NCI-H774 (cell line): ENCODE measurements around the gene PHAF1.
"Not testable (repeated sequence)": the region's sequence is repeated elsewhere in the genome, so short reads cannot be mapped to it uniquely, and the experiment has no call there.

ENCODE experiments used
- DNase-seq: peaks from one replicate; lab custom pipeline; 2025; lab: John Stamatoyannopoulos, UW

PHAF1 gene

DNA sequence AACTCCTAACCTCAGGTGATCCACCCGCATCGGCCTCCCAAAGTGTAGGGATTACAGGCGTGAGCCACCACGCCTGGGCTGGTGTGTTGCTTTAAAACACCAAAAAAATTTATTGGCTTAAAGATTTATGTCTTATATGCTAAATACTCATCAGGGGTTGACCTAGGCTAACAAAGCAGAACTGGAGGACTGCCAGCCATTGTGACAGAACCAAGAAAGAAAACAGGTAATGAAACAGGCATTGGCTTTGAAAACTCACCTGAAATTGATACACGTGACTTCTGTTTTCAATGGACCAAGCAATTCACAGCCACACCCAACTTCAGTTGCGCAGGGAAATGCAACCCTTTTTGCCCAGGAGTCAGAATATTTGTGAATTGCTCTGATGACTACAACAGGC, 4.9 kb upstream of the PHAF1 start:
- no peak for DNase-seq

DNA sequence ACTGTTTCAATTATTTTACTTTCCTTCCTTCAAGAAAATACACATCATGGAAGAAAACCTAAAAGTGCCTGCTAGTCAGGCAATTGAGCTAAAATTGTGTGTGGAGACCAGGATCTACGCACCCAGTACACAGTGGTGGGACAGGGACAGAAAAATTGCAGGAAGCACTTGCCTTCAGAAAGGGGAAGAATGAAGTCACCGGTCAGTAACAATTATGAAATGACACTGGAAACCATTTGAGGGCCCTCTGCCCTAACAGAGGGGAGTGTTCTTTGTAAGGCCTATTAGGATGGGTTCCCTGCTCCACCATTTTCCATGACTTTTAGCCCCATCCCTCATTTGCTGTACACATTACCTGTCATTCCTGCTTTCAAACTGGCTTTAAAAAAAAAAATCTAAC, 4.5 kb upstream of the PHAF1 start:
- DNase-seq: no peak

DNA sequence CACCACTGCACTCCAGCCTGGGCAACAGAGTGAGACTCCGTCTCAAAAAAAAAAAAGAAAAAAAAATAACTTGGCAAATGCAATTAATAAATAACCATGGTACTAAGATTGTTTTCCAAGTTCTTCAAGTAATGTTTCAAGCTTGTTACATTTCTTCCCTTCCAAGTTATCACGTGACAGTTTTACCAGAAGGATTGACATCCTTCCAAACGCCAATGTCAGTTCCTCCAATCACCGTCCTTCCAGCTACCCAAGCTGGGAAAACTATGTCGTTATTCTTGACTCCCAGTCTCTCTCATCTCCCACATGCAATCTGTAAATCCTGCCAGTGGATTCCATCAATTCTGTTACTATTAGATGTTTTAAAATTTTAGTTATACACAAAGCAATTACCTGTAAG, 3.9 kb upstream of the PHAF1 start:
- DNase-seq: no peak

GRCh38 chr16:67108489-67108888, 1.3 kb upstream of the PHAF1 start:
- DNase-seq: no peak

GRCh38 chr16:67108931-67109406, 772 bp upstream of the PHAF1 start:
- no peak for DNase-seq

DNA sequence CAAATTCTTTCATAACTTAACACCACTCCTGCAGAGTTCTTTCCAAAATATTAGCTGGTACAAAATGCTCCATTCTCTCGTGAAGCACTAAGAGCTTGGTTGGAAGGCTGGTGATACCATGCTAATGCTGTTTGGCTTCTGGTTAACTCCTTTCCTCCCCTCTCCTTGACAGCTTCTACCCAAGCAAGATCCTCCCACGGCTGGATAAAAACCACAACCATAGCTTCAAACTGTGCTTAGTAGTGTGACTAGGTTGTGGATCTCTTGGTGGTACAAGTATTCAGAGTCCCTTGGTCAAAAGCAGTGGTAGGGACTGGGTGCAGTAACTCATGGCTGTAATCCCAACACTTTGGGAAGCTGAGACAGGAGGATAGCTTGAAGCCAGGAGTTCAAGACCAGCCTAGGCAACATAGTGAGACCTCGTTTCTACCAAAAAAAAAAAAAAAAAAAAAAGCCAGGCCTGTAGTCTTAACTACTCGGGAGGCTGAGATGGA, 2.3 kb downstream of the PHAF1 start:
- no peak for DNase-seq

- DNase-seq: no peak
Measured at GRCh38 chr16:67112591-67113399, 3.1 kb downstream of the PHAF1 start.

- DNase-seq: no peak
Measured at GRCh38 chr16:67114793-67115192, 5.1 kb downstream of the PHAF1 start.

DNA sequence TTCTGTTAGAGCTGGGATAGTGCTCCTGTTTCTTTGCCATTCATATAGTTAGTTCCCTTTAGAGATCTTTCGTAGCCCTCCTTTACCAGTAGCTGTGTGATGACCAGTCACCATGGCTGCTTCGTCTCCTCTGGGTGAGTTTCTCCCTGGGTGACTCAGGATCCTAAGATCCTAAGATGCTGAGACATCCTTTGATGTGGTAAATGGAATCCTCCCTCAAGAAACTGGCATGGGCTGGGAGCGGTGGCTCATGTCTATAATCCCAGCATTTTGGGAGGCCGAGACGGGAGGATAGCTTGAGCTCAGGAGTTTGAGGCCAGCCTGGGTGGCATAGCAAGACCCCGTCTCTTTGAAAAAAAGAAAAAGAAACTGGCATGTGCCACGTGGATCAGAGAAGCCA, 5.9 kb downstream of the PHAF1 start:
- no peak for DNase-seq

DNA sequence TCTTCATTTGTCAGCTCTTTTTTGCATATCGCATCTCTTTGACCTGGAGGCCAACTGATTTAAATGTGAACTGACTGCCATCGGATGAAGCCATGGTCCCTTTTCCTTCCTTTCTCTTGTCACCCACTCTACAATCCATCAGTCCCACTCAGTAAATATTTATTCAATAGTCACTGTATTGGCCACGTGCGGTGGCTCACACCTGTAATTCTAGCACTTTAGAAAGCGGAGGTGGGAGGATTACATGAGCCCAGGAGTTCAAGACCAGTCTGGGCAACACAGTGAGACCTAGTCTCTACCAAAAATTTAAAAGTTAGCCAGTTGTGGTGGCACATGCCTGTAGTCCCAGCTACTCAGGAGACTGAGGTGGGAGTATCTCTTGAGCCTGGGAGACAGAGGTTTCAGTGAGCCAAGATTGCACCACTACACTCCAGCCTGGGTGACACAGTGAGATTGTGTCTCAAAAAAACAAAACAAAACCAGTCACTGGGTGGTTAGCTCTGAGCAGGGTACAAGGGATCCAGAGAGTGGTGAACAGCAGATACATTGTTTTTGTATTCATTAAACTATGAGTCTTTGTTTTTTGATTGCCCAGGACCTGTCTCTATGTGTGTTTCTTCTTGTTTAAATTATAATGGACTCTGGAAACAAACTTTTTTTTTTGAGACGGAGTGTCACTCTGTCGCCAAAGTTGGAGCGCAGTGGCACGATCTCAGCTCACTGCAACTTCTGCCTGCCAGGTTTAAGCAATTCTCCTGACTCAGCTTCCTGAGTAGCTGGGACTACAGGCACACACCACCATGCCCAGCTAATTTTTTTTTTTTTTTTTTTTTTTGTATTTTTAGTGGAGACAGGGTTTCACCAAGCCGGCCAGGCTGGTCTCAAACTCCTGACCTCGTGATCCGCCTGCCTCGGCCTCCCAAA, 6.9 kb downstream of the PHAF1 start:
- no peak for DNase-seq

GRCh38 chr16:67117716-67118115, 8.0 kb downstream of the PHAF1 start:
- no peak for DNase-seq

GRCh38 chr16:67120025-67120424, 10.3 kb downstream of the PHAF1 start:
- no peak for DNase-seq

DNA sequence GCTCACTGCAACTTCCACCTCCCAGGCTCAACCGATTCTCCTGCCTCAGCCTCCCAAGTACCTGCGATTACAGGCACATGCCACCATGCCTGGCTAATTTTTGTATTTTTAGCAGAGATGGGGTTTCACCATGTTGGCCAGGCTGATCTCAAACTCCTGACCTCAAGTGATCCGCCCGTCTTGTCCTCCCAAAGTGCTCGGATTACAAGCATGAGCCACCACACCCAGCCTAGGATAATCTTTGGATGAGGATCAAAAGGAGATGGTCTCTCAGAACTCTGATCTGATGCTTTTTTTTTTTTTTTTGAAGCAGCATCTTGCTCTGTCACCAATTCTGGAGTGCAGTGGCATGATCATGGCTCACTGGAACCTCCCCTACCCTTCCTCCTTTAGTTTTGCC, 13.1 kb downstream of the PHAF1 start:
- DNase-seq: not testable (repeated sequence)

DNA sequence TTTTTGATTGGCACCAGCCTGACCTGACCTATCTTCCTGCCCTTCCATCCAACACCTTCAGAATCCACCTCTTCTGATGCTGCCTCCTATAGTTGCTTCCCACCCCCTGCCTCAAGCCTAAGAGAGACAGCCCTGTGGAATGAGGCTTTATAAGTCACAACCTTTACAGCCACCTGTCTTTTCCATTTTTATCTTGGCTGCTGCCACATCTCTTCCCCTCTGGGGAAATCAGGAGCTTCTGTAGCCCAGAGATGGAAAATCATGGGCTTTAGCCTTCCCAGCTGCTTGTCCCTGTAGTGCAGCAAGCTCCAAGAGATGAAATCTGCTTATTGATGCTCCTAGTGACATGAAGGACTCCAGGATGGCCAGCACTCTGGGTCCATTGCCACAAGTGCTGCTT, 18.7 kb downstream of the PHAF1 start:
- DNase-seq: no peak

- DNase-seq: no peak
Measured at GRCh38 chr16:67128887-67129286, 19.1 kb downstream of the PHAF1 start.

DNA sequence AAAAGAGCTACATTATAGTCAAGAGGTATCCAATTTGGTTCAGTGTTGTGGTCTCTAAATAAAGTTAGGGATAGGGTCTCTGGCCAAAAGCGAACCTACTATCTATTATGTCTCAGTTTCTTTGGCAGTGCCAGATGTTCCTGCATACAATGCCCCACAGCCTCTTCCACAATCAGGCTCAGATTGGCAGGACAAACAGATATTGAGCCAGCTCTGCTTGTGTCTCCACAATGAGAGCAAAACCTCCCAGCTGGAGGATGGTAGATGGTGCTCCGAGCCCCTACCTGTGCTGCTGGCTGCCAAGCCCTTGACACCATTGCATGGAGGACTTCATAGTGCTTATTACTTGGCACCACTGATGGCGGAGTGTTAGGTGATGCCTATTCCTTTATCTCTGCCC, 19.7 kb downstream of the PHAF1 start:
- no peak for DNase-seq

DNA sequence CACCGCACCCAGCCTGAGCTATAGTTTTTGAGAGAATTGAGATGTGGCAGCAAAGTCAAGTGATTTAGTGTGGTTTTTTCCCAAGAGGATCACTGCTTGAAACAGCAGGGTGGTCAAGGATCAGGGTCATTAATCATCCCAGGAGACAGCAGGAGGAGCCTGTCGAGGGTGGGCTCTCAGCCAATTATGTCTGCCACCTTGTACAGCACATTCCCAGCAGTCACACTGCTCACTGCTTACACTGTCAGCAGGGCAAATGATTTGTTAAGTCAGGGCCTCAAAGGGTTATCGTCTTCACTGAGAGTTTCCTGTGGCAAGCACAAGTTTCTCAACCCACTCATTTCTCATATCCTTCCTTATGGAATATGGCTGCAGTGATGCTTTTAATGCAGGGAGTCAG, 27.9 kb downstream of the PHAF1 start:
- no peak for DNase-seq

- no peak for DNase-seq
Measured at GRCh38 chr16:67141391-67141790, 31.6 kb downstream of the PHAF1 start.

DNA sequence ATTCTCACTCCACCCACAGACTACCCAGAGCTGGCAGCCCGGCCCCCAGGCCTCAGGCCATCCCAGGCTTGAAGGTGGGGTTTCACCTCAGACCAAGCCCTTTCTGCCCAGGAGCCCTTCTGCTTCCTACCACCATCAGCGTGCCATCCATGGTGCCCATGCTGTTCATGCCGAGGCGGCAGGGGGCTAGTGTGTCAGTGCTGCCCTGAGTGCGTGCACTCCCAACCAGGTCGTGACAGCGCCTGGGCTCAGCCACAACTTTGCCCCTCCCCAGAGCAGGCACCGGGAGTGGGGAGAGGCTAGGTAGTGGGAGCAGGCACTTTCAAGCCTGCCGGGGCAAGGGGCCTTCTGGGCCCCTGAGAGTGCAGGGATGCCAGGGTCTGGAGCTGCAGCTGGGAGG, 32.6 kb downstream of the PHAF1 start:
- no peak for DNase-seq

GRCh38 chr16:67144943-67145342, 35.2 kb downstream of the PHAF1 start:
- DNase-seq: no peak

DNA sequence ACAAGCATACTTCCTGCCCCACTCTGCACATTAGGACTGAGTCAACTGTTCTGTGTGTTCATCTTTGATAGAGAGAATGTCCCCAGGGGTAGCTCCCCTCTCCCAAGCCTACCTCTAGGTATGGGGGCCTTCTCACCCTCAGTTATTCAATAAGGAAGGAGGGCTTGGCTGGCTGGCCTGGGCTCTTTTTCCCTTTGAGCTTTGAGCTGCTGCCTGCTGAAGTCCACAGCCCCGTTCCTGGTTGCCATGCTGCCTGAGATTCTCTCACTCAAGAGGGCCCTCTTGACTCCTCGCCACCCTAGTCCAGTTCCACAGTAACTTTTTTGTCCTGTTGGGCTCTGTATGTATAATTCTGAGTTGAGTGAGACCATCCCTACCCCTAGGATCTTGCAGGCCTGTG, 36.0 kb downstream of the PHAF1 start:
- DNase-seq: no peak

DNA sequence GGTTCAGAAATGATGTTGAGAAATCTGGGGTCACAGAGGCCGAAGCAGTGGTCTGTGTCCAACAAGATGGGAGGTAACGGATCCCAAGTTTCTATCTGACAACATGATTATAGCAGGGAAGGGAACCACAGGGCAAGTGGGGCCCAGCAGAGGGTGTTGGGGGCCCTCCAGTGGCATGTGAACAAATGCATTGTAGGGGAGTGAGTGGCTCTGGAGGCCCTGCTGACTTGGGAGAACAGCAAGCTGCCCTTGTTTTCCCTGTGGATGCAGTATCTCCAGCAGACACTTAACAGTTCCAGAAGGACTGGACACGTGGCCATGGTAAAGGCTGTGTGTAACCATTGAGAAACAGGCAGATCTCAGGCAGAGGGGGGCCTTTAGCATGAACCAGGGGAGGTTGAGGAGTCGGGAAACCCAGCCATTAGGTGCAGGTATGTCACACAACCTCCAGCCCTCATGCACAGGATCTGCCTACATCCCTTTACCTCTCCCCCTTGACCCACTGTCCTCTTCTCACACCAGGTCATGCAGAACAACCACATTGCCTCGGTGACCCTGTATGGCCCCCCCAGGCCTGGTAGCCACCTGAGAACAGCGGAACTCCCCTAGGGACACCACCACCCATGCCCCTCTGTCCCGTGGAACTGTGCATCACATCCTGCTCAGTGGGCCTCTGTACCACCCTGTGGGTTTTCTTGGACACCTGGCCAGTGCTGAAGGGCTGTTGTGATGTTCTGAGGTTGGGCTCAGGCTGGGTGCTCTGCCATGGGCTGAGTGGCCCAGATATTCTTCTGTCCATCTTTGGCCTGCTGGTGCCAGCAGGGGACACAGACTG, 37.0 kb downstream of the PHAF1 start:
- DNase-seq: no peak
